H1 (cell line): Measurements from ENCODE around the gene GALNT18. TPM values are rescaled to one million over a fixed set of nuclear protein-coding genes. Genes with fewer than 3 reads are reported as not detected.

Experiments used
- CTCF ChIA-PET: fragments of 300-600 bp; sonication (Branson Sonifier 250); formaldehyde crosslinking; loops from one replicate; lab custom pipeline; 2021; ENCODE audit not compliant: partially characterized antibody; lab: Charles Lee
- POLR2A ChIA-PET: fragments of 300-600 bp; sonication (Branson Sonifier 250); formaldehyde crosslinking; loops from one replicate; lab custom pipeline; 2021; ENCODE audit warnings: inconsistent platforms; ENCODE audit not compliant: partially characterized antibody; lab: Charles Lee
- DNase-seq, 2 experiments: peaks; one replicate each; pipeline versions ENCODE4 v3.0.0 to v3.0.0-alpha.2; 2010 to 2022; ENCODE audit warnings: low spot score in 2 of 2, low read depth in 1 of 2, mixed read lengths in 1 of 2
- FAIRE-seq: peaks from 2 replicates; lab custom pipeline; 2011; peaks lifted over from hg19 to GRCh38; lab: Jason Lieb, UNC
- H2AFZ ChIP-seq: 2 replicates; pipeline ENCODE4 v1.8.1; 2012; ENCODE audit warnings: low read length, inconsistent platforms
- H2AK5ac ChIP-seq: 2 replicates; pipeline ENCODE4 v1.6.1; 2013; ENCODE audit warnings: low read depth, low read length
- H2BK120ac ChIP-seq: replicated peaks from 2 replicates; pipeline ENCODE3; 2013; ENCODE audit warnings: low read depth, low read length, inconsistent platforms
- H2BK12ac ChIP-seq: 2 replicates; pipeline ENCODE4 v1.6.1; 2013; ENCODE audit warnings: low read depth, low read length
- H2BK15ac ChIP-seq: 2 replicates; pipeline ENCODE4 v1.6.1; 2013; ENCODE audit warnings: low read length
- H2BK20ac ChIP-seq: 2 replicates; pipeline ENCODE4 v1.6.1; 2013; ENCODE audit warnings: low read length
- H2BK5ac ChIP-seq: 2 replicates; pipeline ENCODE4 v1.6.1; 2013; ENCODE audit warnings: low read depth, low read length
- H3K14ac ChIP-seq: 2 replicates; pipeline ENCODE4 v1.6.1; 2013; ENCODE audit warnings: inconsistent platforms; ENCODE audit not compliant: insufficient read length
- H3K18ac ChIP-seq: 2 replicates; pipeline ENCODE4 v1.6.1; 2013; ENCODE audit warnings: low read length; ENCODE audit errors: extremely low read depth
- H3K23ac ChIP-seq: 2 replicates; pipeline ENCODE4 v1.6.1; 2013; ENCODE audit warnings: inconsistent platforms; ENCODE audit not compliant: insufficient read length
- H3K23me2 ChIP-seq: 2 replicates; pipeline ENCODE4 v1.6.1; 2013; ENCODE audit warnings: low read depth, low read length
- H3K27ac ChIP-seq: 2 replicates; pipeline ENCODE4 v1.6.1; 2011; ENCODE audit warnings: low read depth, low read length, inconsistent platforms
- H3K27me3 ChIP-seq, 4 experiments: replicated peaks in 1 of 4; 1 replicate in 1 of 4; 2 replicates in 3 of 4; pipeline versions ENCODE4 v1.6.1 to v1.8.1; 2011 to 2013; ENCODE audit warnings: low read length in 3 of 4, mild to moderate bottlenecking in 3 of 4, inconsistent platforms in 2 of 4, mixed read lengths in 2 of 4, moderate library complexity in 1 of 4; ENCODE audit not compliant: control insufficient read depth in 3 of 4, insufficient read depth in 3 of 4; ENCODE audit errors: extremely low read depth in 1 of 4
- H3K36me3 ChIP-seq, 4 experiments: 2 replicates each; pipeline versions ENCODE4 v1.6.1 to v1.8.1; 2011 to 2013; ENCODE audit warnings: mild to moderate bottlenecking in 4 of 4, low read length in 3 of 4, moderate library complexity in 2 of 4, control low read depth in 1 of 4, inconsistent platforms in 1 of 4; ENCODE audit not compliant: insufficient read depth in 4 of 4, control insufficient read depth in 2 of 4
- H3K4ac ChIP-seq: replicated peaks from 2 replicates; pipeline ENCODE3; 2013; ENCODE audit warnings: low read length, low read depth, mixed read lengths, inconsistent platforms; ENCODE audit not compliant: insufficient read length
- H3K4me1 ChIP-seq, 4 experiments: replicated peaks in 1 of 4; 1 replicate in 1 of 4; 2 replicates in 3 of 4; pipeline versions ENCODE4 v1.6.1 to v1.8.1; 2011 to 2013; ENCODE audit warnings: low read length in 3 of 4, inconsistent platforms in 2 of 4, mixed read lengths in 1 of 4; ENCODE audit not compliant: insufficient read depth in 4 of 4, control insufficient read depth in 3 of 4
- H3K4me2 ChIP-seq, 2 experiments: 2 replicates each; pipeline versions ENCODE4 v1.6.1 to v1.8.1; 2011 to 2013; ENCODE audit warnings: low read depth in 2 of 2, low read length in 2 of 2, control low read depth in 1 of 2, inconsistent platforms in 1 of 2, mild to moderate bottlenecking in 1 of 2; ENCODE audit not compliant: insufficient read depth in 1 of 2
- H3K4me3 ChIP-seq, 4 experiments: fragments of 200-600, 300-600 bp in 1 of 4; sonication (generic), shearing (Covaris generic), sonication (Bioruptor Twin) in 1 of 4; 2 replicates each; pipeline versions ENCODE4 v1.5.1 to v1.8.1; 2011 to 2016; ENCODE audit warnings: low read length in 4 of 4, low read depth in 3 of 4, control low read depth in 2 of 4, inconsistent platforms in 2 of 4, mild to moderate bottlenecking in 2 of 4, mixed read lengths in 1 of 4, moderate library complexity in 1 of 4; ENCODE audit not compliant: insufficient read depth in 2 of 4; ENCODE audit errors: extremely low read depth in 1 of 4
- H3K56ac ChIP-seq: replicated peaks from 2 replicates; pipeline ENCODE3; 2013; ENCODE audit warnings: low read depth, mild to moderate bottlenecking, mixed read lengths, low read length, inconsistent platforms; ENCODE audit not compliant: insufficient read length
- H3K79me1 ChIP-seq: 2 replicates; pipeline ENCODE4 v1.6.1; 2013; ENCODE audit warnings: low read depth, low read length, control low read depth
- H3K79me2 ChIP-seq, 2 experiments: 2 replicates each; pipeline versions ENCODE4 v1.6.1 to v1.8.1; 2012 to 2013; ENCODE audit warnings: low read length in 2 of 2, mild to moderate bottlenecking in 2 of 2, inconsistent platforms in 1 of 2; ENCODE audit not compliant: insufficient read depth in 2 of 2, control insufficient read depth in 1 of 2
- H3K9ac ChIP-seq, 4 experiments: replicated peaks in 1 of 4; 1 replicate in 1 of 4; 2 replicates in 3 of 4; pipeline versions ENCODE4 v1.6.1 to v1.8.1; 2011 to 2013; ENCODE audit warnings: low read depth in 3 of 4, low read length in 3 of 4, control low read depth in 2 of 4, mild to moderate bottlenecking in 2 of 4, moderate library complexity in 2 of 4, inconsistent platforms in 1 of 4; ENCODE audit errors: extremely low read depth in 1 of 4
- H3K9me3 ChIP-seq, 2 experiments: 2 replicates each; pipeline versions ENCODE4 v1.6.1 to v1.8.1; 2012 to 2013; ENCODE audit warnings: mild to moderate bottlenecking in 2 of 2, moderate library complexity in 2 of 2, control low read depth in 1 of 2, inconsistent platforms in 1 of 2, low read depth in 1 of 2, low read length in 1 of 2, mixed read lengths in 1 of 2; ENCODE audit not compliant: insufficient read depth in 2 of 2
- H4K20me1 ChIP-seq, 2 experiments: replicated peaks in 1 of 2; 2 replicates each; pipeline versions ENCODE3 to v1.8.1; 2011 to 2013; ENCODE audit warnings: inconsistent platforms in 2 of 2, low read length in 2 of 2, mild to moderate bottlenecking in 1 of 2; ENCODE audit not compliant: insufficient read depth in 2 of 2, control insufficient read depth in 1 of 2
- H4K5ac ChIP-seq: 2 replicates; pipeline ENCODE4 v1.6.1; 2013; ENCODE audit warnings: low read length, low read depth, mixed read lengths, inconsistent platforms; ENCODE audit not compliant: insufficient read length
- H4K8ac ChIP-seq: 2 replicates; pipeline ENCODE4 v1.8.0; 2013; ENCODE audit warnings: mild to moderate bottlenecking, moderate library complexity, low read length, inconsistent platforms; ENCODE audit not compliant: insufficient read depth; ENCODE audit errors: extremely low read depth
- H4K91ac ChIP-seq: replicated peaks from 2 replicates; pipeline ENCODE3; 2013; ENCODE audit warnings: low read length, mixed read lengths, inconsistent platforms; ENCODE audit not compliant: insufficient read length
- ASH2L ChIP-seq: fragments of 200-600, 300-600 bp; sonication (generic); IDR thresholded peaks from one replicate; pipeline ENCODE4 v1.7.1; 2017; ENCODE audit warnings: low read length
- BCL11A ChIP-seq, 2 experiments: IDR thresholded peaks; one replicate each; pipeline ENCODE4 v1.6.1; 2011; ENCODE audit warnings: low read depth in 2 of 2, low read length in 2 of 2, mild to moderate bottlenecking in 2 of 2
- CHD1 ChIP-seq: IDR thresholded peaks from 2 replicates; pipeline ENCODE4 v1.6.1; 2012; ENCODE audit warnings: low read depth, low read length, improper control_type of control experiment
- EGR1 ChIP-seq: IDR thresholded peaks from 2 replicates; pipeline ENCODE4 v1.6.1; 2011; ENCODE audit warnings: low read depth, low read length, borderline replicate concordance
- GABPA ChIP-seq: IDR thresholded peaks from 2 replicates; pipeline ENCODE4 v1.6.1; 2011; ENCODE audit warnings: mild to moderate bottlenecking, low read length, moderate library complexity, borderline replicate concordance; ENCODE audit not compliant: insufficient read depth
- GTF2F1 ChIP-seq: IDR thresholded peaks from 2 replicates; pipeline ENCODE4 v1.6.1; 2012; ENCODE audit warnings: low read depth, low read length, improper control_type of control experiment, borderline replicate concordance
- JUN ChIP-seq: IDR thresholded peaks from 2 replicates; pipeline ENCODE4 v1.6.1; 2011; ENCODE audit warnings: low read depth, mild to moderate bottlenecking, improper control_type of control experiment, low read length
- JUND ChIP-seq: IDR thresholded peaks from 2 replicates; pipeline ENCODE4 v1.6.1; 2011; ENCODE audit warnings: mild to moderate bottlenecking, improper control_type of control experiment, low read length
- PHF8 ChIP-seq: fragments of 200-600 bp; sonication (generic); conservative IDR thresholded peaks from 2 replicates; pipeline ENCODE4 v1.7.1; 2012; ENCODE audit warnings: low read depth, mild to moderate bottlenecking, inconsistent platforms, low read length, moderate library complexity
- POU5F1 ChIP-seq: IDR thresholded peaks from 2 replicates; pipeline ENCODE4 v1.6.1; 2011; ENCODE audit warnings: low read depth, mild to moderate bottlenecking, low read length, moderate library complexity
- RAD21 ChIP-seq, 2 experiments: IDR thresholded peaks in 1 of 2; conservative IDR thresholded peaks in 1 of 2; 2 replicates each; pipeline ENCODE4 v1.6.1; 2011; ENCODE audit warnings: low read depth in 2 of 2, low read length in 2 of 2, improper control_type of control experiment in 1 of 2, inconsistent platforms in 1 of 2, mild to moderate bottlenecking in 1 of 2, moderate library complexity in 1 of 2
- SP2 ChIP-seq: IDR thresholded peaks from 2 replicates; pipeline ENCODE4 v1.6.1; 2012; ENCODE audit warnings: mild to moderate bottlenecking, low read length, inconsistent platforms
- SRF ChIP-seq: IDR thresholded peaks from 2 replicates; pipeline ENCODE4 v1.6.1; 2011; ENCODE audit warnings: mild to moderate bottlenecking, low read depth, low read length, moderate library complexity
- TAF1 ChIP-seq: IDR thresholded peaks from 2 replicates; pipeline ENCODE4 v1.6.1; 2011; ENCODE audit warnings: mild to moderate bottlenecking, low read depth, low read length
- TEAD4 ChIP-seq: IDR thresholded peaks from 2 replicates; pipeline ENCODE4 v1.6.1; 2012; ENCODE audit warnings: low read depth, low read length, inconsistent platforms, mixed read lengths
- WGBS, 2 experiments: shearing (Covaris generic) in 1 of 2; methylation state at CpG; one replicate each; pipeline versions ENCODE4 v1.1.6 to v1.1.7; 2013 to 2015; ENCODE audit warnings: low lambda C conversion rate in 2 of 2, mixed read lengths in 2 of 2, inconsistent platforms in 1 of 2, low coverage in 1 of 2, missing lambda C conversion rate in 1 of 2; ENCODE audit not compliant: insufficient replicate concordance in 2 of 2, insufficient coverage in 1 of 2, insufficient read length in 1 of 2; ENCODE audit errors: extremely low coverage in 1 of 2, missing lambda C conversion rate in 1 of 2; 5-methylcytosine and 5-hydroxymethylcytosine counted together
- polyA plus RNA-seq, 7 experiments: library from polyadenylated mRNA; depleted of rRNA in 3 of 7; stranded (reverse) in 5 of 7; unstranded in 2 of 7; fragments of >200 nt in 5 of 7; fragments of 200-250 nt in 2 of 7; gene quantifications; 1 replicate in 5 of 7; 2 replicates in 1 of 7; 4 replicates in 1 of 7; pipeline versions ENCODE4 v1.2.1 to v1.2.3, GENCODE V29; 2011 to 2013; ENCODE audit warnings: missing spikeins in 2 of 7, mixed read lengths in 2 of 7
- total RNA-seq: library from RNA; stranded (reverse); fragmentation: NEBNext Ultra II Directional; extraction: Animal tissue kit (Norgen Biotek cat#: 25700); gene quantifications from 2 replicates; pipeline ENCODE4 v1.2.1, GENCODE V29; 2021

GALNT18 gene
- total and polyA plus RNA-seq, 2 of the 8 experiments (the other 6 are each of a cell fraction or from before 2014, with no cell fraction given) = 6.0 to 9.4 TPM

DNA sequence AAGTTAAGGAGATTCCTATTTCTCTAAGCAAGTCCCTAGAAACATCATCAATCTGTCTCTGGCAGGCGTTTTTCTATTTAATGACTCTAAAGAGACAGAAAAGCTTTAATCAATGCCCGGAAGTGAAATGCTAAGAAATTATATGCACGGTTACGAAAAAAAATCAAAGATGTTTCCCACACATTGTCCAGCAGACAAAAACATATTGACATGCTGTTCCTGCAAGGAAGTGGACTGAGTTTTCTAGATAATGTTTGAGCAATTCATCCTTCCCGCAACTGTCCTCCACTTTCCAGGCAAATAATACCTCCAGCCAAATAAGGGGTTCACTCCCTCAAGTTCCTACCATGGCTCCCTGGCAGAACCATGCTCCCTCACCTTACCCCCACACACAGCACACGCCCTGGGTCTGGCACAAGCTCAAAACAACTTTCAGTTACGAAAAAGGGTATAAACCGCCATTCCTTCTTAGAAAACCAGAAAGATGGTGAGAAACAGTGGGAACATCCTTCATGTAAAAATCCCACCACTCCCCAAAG is 29.6 kb downstream of the GALNT18 start:
- Histone ChIP-seq H3K18ac (no peak overlapping the region), H3K14ac (no peak overlapping the region), H3K56ac (no peak overlapping the region), H2BK5ac (no peak overlapping the region), H3K23ac (no peak overlapping the region), H3K4me1 (peaks cover 2 to 18% (median 6%) of the 10 kb centered on the region in 4 experiments; a peak in 4 of 7 replicates), H4K20me1 (no peaks in the 10 kb centered on the region), H3K23me2 (no peaks in the 10 kb centered on the region), H4K8ac (no peak overlapping the region), H4K5ac (no peak overlapping the region), H2BK12ac (no peak overlapping the region), H2BK15ac (no peak overlapping the region), H2BK20ac (no peak overlapping the region), H3K4me3 (no peak overlapping the region), H3K9me3 (no peaks in the 10 kb centered on the region), H3K4me2 (no peak overlapping the region), H2AK5ac (no peak overlapping the region), H2AFZ (no peak overlapping the region), H3K27ac (no peak overlapping the region), H3K79me1 (no peaks in the 10 kb centered on the region), H3K4ac (no peak overlapping the region), H2BK120ac (no peak overlapping the region), H3K79me2 (no peaks in the 10 kb centered on the region), H3K36me3 (no peaks in the 10 kb centered on the region), H3K9ac (no peak overlapping the region), H4K91ac (no peak overlapping the region), H3K27me3 (no peaks in the 10 kb centered on the region)
- 95% methylated on average over 8 of the region's 8 CpGs; no CpG with 5 or more reads in 1 of the 2 experiments for WGBS, 2 experiments
- no peak for DNase-seq
- FAIRE-seq = no peak
- ChIA-PET POLR2A (no interaction called here), CTCF (no interaction called here)
- TF ChIP-seq RAD21 (IDR thresholded peaks at IDR 0.05 in 1 of 2, conservative IDR thresholded peaks at IDR 0.05 in 1 of 2; ENCODE audit: low read depth in 2 of 2, low read length in 2 of 2) (no peak), GTF2F1 (no peak), JUND (no peak), TAF1 (no peak), BCL11A (IDR thresholded peaks at IDR 0.05; ENCODE audit: low read depth in 2 of 2, low read length in 2 of 2) (no peak), TEAD4 (no peak), SRF (no peak), PHF8 (no peak), POU5F1 (no peak), JUN (no peak), ASH2L (no peak), SP2 (no peak), GABPA (no peak), CHD1 (no peak), EGR1 (no peak)
